GM18858 (cell line): ENCODE data around the gene GPR160.

ENCODE experiments used
- ATAC-seq: cut with Tn5 transposase; IDR thresholded peaks from one replicate; pipeline ENCODE4 v1.9.1; 2021; ENCODE audit not compliant: unreplicated experiment

The GPR160 gene

GRCh38 chr3:170063691-170064090 is 25.9 kb downstream of the GPR160 start:
- no peak for ATAC-seq

GRCh38 chr3:170064108-170064507 is 26.3 kb downstream of the GPR160 start:
- ATAC-seq, result no peak

DNA sequence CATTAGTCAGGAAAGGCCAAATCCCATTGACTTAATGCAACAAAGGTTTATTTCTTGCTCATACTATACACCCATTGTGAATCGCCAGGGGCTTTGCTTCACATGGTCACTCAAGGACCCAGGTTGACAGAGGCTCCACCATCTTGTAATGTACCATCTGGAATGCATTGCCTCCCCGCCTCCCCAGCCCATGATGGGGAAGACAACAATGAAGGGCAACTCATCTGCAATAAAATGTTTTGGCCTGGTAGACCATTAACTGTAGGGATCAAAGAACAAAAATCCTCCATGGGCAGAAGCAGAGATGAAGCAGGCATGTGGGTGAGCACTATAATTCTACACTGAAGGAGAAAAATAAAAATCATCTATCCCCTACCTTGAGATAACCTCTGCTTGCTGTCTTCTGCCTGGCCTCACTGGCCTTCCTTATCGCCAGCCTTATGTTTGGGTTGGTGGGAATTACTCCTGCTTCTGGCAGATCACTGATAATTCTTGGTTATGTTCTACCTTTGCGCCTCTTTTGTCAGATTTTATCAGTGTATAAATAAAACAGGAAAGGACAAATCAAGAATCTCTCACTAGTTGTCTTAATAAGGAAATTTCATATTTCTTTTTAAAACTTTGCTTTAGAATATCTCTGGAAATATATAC is 37.8 kb downstream of the GPR160 start:
- no peak for ATAC-seq

GRCh38 chr3:170076715-170077238 is 39.0 kb downstream of the GPR160 start:
- ATAC-seq, result no peak

DNA sequence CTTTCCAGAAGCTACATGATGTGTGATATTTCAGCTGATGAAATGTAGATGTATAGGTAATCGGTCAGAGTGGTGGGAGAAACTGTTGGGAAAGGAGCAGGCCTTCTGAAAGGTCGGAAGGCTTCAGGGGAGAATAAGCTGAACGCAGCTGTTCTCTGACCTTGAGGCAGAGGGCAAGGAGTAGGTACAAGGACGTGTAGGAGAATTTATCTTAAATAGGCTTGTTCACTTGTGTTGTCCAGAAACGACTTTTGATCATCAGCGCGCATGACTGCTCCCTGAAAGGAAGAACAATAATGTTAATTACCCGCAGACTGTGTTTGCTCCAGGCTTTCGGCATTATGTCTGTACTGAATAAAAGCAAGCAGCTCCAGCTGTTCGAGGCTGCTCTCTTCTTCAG is 39.6 kb downstream of the GPR160 start:
- no peak for ATAC-seq

DNA sequence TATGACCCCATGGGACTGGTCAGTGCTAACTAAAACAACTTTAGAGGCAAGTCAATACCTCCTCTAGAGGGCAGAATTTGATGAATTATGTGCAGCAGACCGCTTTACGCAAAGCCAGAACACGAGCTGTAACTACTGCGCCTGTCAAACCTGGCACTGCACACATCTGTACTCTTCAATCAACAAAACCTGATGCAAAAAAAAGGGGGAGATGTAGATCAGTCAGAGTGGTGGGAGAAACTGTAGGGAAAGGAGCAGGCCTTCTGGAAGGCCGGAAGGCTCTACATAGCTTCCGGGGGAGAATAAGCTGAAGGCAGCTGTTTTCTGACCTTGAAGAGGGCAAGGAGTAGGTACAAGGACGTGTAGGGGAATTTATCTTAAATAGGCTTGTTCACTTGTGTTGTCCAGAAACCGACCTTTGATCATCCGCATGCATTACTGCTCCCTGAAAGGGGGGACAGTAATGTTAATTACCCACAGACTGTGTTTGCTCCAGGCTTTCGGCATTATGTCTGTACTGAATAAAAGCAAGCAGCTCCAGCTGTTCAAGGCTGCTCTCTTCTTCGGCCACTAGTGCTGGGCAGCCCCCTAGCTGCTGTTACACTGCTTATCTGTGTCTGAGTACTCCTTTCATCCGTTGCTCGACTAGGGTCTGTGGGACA is 41.0 kb downstream of the GPR160 start:
- ATAC-seq, result no peak

- no peak for ATAC-seq
Observed at GRCh38 chr3:170079536-170080165, 41.9 kb downstream of the GPR160 start.

GRCh38 chr3:170080605-170081004 is 42.8 kb downstream of the GPR160 start:
- ATAC-seq, result no peak

- no peak for ATAC-seq
Observed at GRCh38 chr3:170081079-170081741, 43.4 kb downstream of the GPR160 start.

DNA sequence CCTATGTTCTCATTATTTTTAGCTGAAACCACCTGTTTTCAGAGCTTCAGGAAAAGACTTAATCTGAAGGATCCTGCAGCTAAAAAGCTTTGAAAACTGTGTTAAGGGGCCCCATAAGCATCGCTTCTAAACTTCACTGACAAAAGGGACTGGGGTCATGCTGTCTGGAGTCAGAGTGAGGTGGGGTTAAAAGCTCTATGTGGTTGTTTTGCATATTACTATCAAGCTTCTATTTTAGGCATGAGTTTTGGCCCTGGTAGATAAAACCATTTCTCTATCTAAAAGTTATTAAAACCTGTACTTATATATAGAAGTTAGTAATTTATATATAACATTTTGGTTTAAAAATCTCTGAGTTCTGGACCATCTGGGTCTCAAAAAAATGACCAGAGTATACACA is 45.5 kb downstream of the GPR160 start:
- no peak for ATAC-seq

DNA sequence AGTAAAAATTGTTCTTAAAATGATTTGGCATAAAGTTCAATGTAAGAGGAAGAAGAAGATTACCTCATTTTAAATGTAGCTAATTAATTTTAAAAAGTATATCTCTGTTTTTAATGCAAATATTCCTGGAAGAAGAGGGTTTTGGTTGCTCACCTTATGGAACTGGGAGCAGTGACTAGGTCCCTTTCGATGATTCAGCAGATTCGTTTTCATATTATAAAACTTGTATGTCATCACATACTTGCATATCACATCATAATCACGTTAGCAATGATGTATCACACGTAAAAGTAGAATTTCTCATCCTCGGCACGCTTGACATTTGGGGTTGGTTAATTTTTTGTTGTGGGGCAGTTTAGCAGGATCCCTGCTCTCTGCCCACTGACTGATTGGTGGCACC is 47.6 kb downstream of the GPR160 start:
- ATAC-seq, result no peak

GRCh38 chr3:170089862-170090600 is 52.2 kb downstream of the GPR160 start:
- no peak for ATAC-seq

DNA sequence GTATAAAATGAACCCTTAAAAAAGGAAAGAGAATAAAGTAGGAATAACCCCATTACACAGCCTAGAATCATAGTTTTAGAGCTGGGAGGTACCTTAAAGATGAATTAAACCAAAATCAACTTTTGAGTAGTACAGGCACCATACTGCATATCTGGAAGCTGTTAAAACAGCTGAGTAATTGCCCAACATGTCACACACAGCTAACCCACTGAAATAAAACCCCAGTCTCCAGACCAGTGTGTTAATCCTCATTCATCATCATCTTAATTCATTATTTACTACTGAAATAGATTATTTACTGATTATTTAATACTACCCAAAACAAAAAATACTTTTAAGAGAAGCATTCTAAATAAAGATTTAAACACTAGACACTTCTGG is 52.8 kb downstream of the GPR160 start:
- ATAC-seq, result no peak

- ATAC-seq, result no peak
Observed at GRCh38 chr3:170092907-170093306, 55.1 kb downstream of the GPR160 start.

DNA sequence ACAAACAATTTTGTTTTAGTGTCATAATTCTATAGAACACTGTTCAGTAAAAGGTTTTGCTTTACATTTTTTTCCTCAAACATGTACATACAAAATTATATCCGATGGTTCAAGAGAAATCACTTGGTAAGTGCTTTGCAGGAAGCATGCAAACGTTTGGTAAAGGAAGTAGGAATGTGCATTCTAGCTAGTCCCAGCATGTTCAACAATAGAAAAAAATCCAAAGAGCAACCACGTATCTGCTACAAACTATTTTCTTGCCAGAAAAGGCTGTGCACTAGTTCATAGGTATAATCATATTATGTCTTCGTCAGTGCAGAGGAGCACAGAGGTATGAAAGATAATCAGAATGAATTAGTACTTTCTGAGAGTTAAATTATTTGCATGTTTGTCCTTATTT is 58.0 kb downstream of the GPR160 start:
- no peak for ATAC-seq

- ATAC-seq, result no peak
Observed at GRCh38 chr3:170096342-170096741, 58.5 kb downstream of the GPR160 start.

DNA sequence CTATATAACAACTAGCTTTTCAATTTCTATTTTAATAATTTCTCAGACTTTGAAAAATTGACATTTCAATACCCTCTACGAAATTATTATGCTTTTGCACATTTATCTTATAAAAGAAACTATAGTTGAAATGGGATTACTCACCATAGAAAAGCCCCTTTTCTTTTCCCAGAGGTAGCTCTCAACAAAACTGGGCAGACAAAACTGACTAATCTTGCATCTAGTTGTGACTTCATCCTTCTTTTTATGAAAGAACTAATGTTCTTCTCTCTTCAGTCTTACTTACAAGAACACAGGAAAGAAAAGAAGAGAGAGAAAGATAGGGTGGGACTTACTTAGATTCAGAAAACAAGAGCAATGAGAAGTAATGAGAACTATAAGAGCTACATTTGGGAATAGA is 61.0 kb downstream of the GPR160 start:
- no peak for ATAC-seq

DNA sequence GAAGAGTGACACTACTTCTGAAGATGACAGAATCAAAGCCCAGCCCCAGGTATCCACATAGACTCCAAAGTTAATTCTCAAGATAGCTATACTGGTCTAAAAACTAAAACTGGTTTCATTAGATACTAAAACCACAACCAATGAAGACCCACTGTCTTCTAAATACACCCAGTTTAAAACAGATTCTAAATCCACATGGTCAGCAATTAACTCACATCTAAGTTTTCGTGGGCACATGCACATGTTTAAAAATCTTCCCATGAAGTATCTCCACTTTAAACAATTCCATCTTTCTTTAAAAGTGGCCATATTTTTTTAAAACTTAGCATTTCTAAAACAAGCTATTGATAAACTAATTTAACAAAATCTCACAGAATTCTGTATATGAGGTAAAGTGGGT is 63.1 kb downstream of the GPR160 start:
- ATAC-seq, result no peak

- ATAC-seq, result no peak
Observed at GRCh38 chr3:170102431-170102830, 64.6 kb downstream of the GPR160 start.

GRCh38 chr3:170107941-170108340 is 70.1 kb downstream of the GPR160 start:
- ATAC-seq, result no peak

DNA sequence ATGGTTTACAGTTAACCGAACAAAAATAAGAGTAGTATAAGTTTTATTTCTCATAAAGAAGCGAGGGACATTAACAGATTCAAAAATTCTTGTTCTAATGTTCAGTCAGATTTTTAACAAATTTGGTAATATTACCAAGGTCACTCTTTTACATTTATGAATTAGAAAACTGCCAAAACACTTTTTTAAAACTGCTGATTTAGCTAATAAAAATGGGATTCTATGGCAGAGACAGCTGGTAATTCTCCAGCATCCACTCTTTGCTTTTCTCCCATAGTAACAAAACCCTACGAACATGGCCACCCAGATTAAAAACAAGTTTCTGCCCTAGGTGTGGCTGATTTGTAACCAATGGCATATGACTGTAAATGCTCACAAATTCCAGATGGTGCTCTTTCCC is 71.2 kb downstream of the GPR160 start:
- ATAC-seq, result no peak
